GM12892 (cell line): ENCODE measurements around the gene IFNGR1.

Source experiments
- POLR2A ChIP-seq: IDR thresholded peaks from 2 replicates; pipeline ENCODE4 v1.6.1; 2011; ENCODE audit warnings: low read depth, low read length, control low read depth
- POLR2AphosphoS5 ChIP-seq: IDR thresholded peaks from 2 replicates; pipeline ENCODE4 v1.6.1; 2011; ENCODE audit warnings: low read depth, low read length, control low read depth

DNA sequence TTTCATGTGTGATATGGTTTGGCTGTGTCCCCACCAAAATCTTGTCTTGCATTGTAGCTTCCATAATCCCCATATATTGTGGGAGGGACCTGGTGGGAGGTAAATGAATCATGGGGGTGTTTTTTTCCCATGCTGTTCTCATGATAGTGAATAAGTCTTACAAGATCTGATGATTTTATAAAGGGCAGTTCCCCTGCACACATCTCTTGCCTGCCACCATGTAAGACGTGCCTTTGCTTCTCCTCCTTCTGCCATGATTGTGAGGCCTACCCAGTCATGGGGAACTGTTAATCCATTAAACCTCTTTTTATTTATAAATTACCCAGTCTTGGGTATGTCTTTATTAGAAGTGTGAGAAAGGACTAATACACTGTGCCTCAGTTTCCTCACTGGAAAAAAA is 41.6 kb downstream of the IFNGR1 start:
- no peak for TF ChIP-seq POLR2AphosphoS5
- TF ChIP-seq POLR2A: no peak
